GM19452 (cell line): Measurements from ENCODE around the gene TMEM196.
"Not testable (repeated sequence)": the region's sequence is repeated elsewhere in the genome, so short reads cannot be mapped to it uniquely, and the experiment has no call there.

Source experiments
- ATAC-seq: cut with Tn5 transposase; IDR thresholded peaks from one replicate; pipeline ENCODE4 v1.9.1; 2021; ENCODE audit not compliant: unreplicated experiment

TMEM196 gene

GRCh38 chr7:19708397-19709248 lies 64.8 kb downstream of the TMEM196 start, which contains the start of gene POLR1F:
TSS of gene POLR1F (minus strand) at chr7:19709037. CDS start at chr7:19709016, 21 bp downstream.
- peak; percentile 98 for ATAC-seq

- no peak for ATAC-seq
Observed at GRCh38 chr7:19707240-19707639, 66.2 kb downstream of the TMEM196 start.

- ATAC-seq = no peak
Observed at GRCh38 chr7:19705663-19706062, 67.8 kb downstream of the TMEM196 start.

GRCh38 chr7:19701471-19701870 lies 71.9 kb downstream of the TMEM196 start:
- no peak for ATAC-seq

- no peak for ATAC-seq
Observed at GRCh38 chr7:19700936-19701335, 72.5 kb downstream of the TMEM196 start.

- ATAC-seq = no peak
Observed at GRCh38 chr7:19698331-19698730, 75.1 kb downstream of the TMEM196 start.

GRCh38 chr7:19696926-19697325 lies 76.5 kb downstream of the TMEM196 start:
- no peak for ATAC-seq

GRCh38 chr7:19692111-19692828 lies 81.1 kb downstream of the TMEM196 start:
- ATAC-seq = no peak

- no peak for ATAC-seq
Observed at GRCh38 chr7:19690736-19691135, 82.7 kb downstream of the TMEM196 start.

- ATAC-seq = not testable (repeated sequence)
Observed at GRCh38 chr7:19689130-19689529, 84.3 kb downstream of the TMEM196 start.

- no peak for ATAC-seq
Observed at GRCh38 chr7:19681596-19681995, 91.8 kb downstream of the TMEM196 start.

- peak; percentile 63 for ATAC-seq
Observed at GRCh38 chr7:19677180-19677579, 96.2 kb downstream of the TMEM196 start.

GRCh38 chr7:19675816-19676215 lies 97.6 kb downstream of the TMEM196 start:
- no peak for ATAC-seq

GRCh38 chr7:19674266-19674960 lies 99.0 kb downstream of the TMEM196 start:
- no peak for ATAC-seq

GRCh38 chr7:19670806-19671205 lies 102.6 kb downstream of the TMEM196 start:
- no peak for ATAC-seq
